HEK293 (cell line): ENCODE results near the gene TNFRSF25.

Experiments
- CTCF ChIA-PET: fragments of 350-600 bp; formaldehyde crosslinking; extraction: SDS; loops from one replicate; lab custom pipeline; 2021; ENCODE audit warnings: antibody characterized with exemption; lab: Yijun Ruan, JAX
- POLR2A ChIA-PET: fragments of 300-600 bp; formaldehyde crosslinking; extraction: SDS; loops from one replicate; lab custom pipeline; 2020; ENCODE audit warnings: antibody characterized with exemption, inconsistent platforms; lab: Yijun Ruan, JAX
- H3K27ac ChIP-seq: fragments of 200-500 bp; sonication (Bioruptor generic); 2 replicates; pipeline ENCODE4 v1.5.1; 2014; ENCODE audit warnings: low read depth, low read length, control low read depth, inconsistent platforms; ENCODE audit errors: extremely low read depth
- H3K36me3 ChIP-seq, 2 experiments: fragments of 200-500 bp in 1 of 2; sonication (Bioruptor generic) in 1 of 2; 1 replicate in 1 of 2; 2 replicates in 1 of 2; pipeline ENCODE4 v1.5.1; 2014 to 2017; ENCODE audit warnings: inconsistent platforms in 2 of 2, low read length in 2 of 2; ENCODE audit not compliant: control insufficient read depth in 2 of 2, insufficient read depth in 1 of 2
- H3K4me1 ChIP-seq: fragments of 200-500 bp; sonication (Bioruptor generic); 2 replicates; pipeline ENCODE4 v1.5.1; 2014; ENCODE audit warnings: mild to moderate bottlenecking, low read length, inconsistent platforms; ENCODE audit not compliant: control insufficient read depth, insufficient read depth
- H3K4me3 ChIP-seq: 2 replicates; pipeline ENCODE4 v1.5.1; 2011; ENCODE audit warnings: low read depth, mild to moderate bottlenecking, control low read depth, low read length, moderate library complexity
- H3K9me3 ChIP-seq: fragments of 200-500 bp; sonication (Bioruptor generic); 2 replicates; pipeline ENCODE4 v1.5.1; 2014; ENCODE audit warnings: low read depth, low read length, inconsistent platforms; ENCODE audit not compliant: control insufficient read depth, insufficient read depth
- EGR2 ChIP-seq: fragments of 450-650 bp; formaldehyde crosslinking; IDR thresholded peaks from 2 replicates; pipeline ENCODE4 v1.5.1; 2016; ENCODE audit warnings: low read depth, missing biosample characterization, missing genetic modification characterization
- PRDM2 ChIP-seq: fragments of 450-650 bp; formaldehyde crosslinking; IDR thresholded peaks from 2 replicates; pipeline ENCODE4 v1.5.1; 2016; ENCODE audit warnings: missing biosample characterization, missing genetic modification characterization, borderline replicate concordance
- WT1 ChIP-seq: fragments of 450-650 bp; formaldehyde crosslinking; IDR thresholded peaks from 2 replicates; pipeline ENCODE4 v1.5.1; 2016; ENCODE audit warnings: missing biosample characterization, missing genetic modification characterization
- ZBTB10 ChIP-seq: fragments of 450-650 bp; formaldehyde crosslinking; IDR thresholded peaks from 2 replicates; pipeline ENCODE4 v1.5.1; 2016; ENCODE audit warnings: missing biosample characterization, missing genetic modification characterization
- ZBTB21 ChIP-seq: fragments of 450-650 bp; formaldehyde crosslinking; IDR thresholded peaks from 2 replicates; pipeline ENCODE4 v1.5.1; 2017; ENCODE audit warnings: missing biosample characterization, missing genetic modification characterization
- ZBTB49 ChIP-seq: fragments of 450-650 bp; formaldehyde crosslinking; IDR thresholded peaks from 2 replicates; pipeline ENCODE4 v1.5.1; 2016; ENCODE audit warnings: missing biosample characterization, missing genetic modification characterization, low read depth
- ZFP3 ChIP-seq: fragments of 450-650 bp; formaldehyde crosslinking; IDR thresholded peaks from 2 replicates; pipeline ENCODE4 v1.5.1; 2016; ENCODE audit warnings: low read depth, missing biosample characterization, missing genetic modification characterization
- ZNF214 ChIP-seq: fragments of 450-650 bp; formaldehyde crosslinking; IDR thresholded peaks from 2 replicates; pipeline ENCODE4 v1.5.1; 2017; ENCODE audit warnings: missing biosample characterization, mild to moderate bottlenecking, missing genetic modification characterization, borderline replicate concordance
- ZNF24 ChIP-seq: fragments of 450-650 bp; formaldehyde crosslinking; IDR thresholded peaks from 2 replicates; pipeline ENCODE4 v1.5.1; 2016; ENCODE audit warnings: missing biosample characterization, missing genetic modification characterization
- ZNF280D ChIP-seq: fragments of 450-650 bp; formaldehyde crosslinking; IDR thresholded peaks from 2 replicates; pipeline ENCODE4 v1.5.1; 2016; ENCODE audit warnings: missing biosample characterization, missing genetic modification characterization
- ZNF366 ChIP-seq: fragments of 450-650 bp; formaldehyde crosslinking; conservative IDR thresholded peaks from 2 replicates; pipeline ENCODE4 v1.5.1; 2016; ENCODE audit warnings: missing biosample characterization, missing genetic modification characterization
- ZNF394 ChIP-seq: fragments of 450-650 bp; formaldehyde crosslinking; IDR thresholded peaks from 2 replicates; pipeline ENCODE4 v1.5.1; 2016; ENCODE audit warnings: missing biosample characterization, missing genetic modification characterization, mild to moderate bottlenecking, moderate library complexity, borderline replicate concordance
- ZNF48 ChIP-seq: fragments of 450-650 bp; formaldehyde crosslinking; IDR thresholded peaks from 2 replicates; pipeline ENCODE4 v1.5.1; 2016; ENCODE audit warnings: missing biosample characterization, missing genetic modification characterization
- ZNF518A ChIP-seq: fragments of 450-650 bp; formaldehyde crosslinking; conservative IDR thresholded peaks from 2 replicates; pipeline ENCODE4 v1.5.1; 2016; ENCODE audit warnings: low read depth, missing biosample characterization, missing genetic modification characterization
- ZNF777 ChIP-seq: fragments of 450-650 bp; formaldehyde crosslinking; IDR thresholded peaks from 2 replicates; pipeline ENCODE4 v1.5.1; 2017; ENCODE audit warnings: missing biosample characterization, missing genetic modification characterization, borderline replicate concordance

TNFRSF25 gene

GRCh38 chr1:6495041-6495441 lies 29.1 kb upstream of the TNFRSF25 start (continued):
- TF ChIP-seq PRDM2 (no peak), EGR2 (tag by site-specific recombination) (peak; percentile 44; the same call in 1 of the 2 replicates), WT1 (tag by site-specific recombination) (no peak)
- TF ChIP-seq, all 188 proteins: peak for 5

- no peak overlapping the region for H3K4me3 ChIP-seq
- H3K27ac ChIP-seq: no peak overlapping the region
- peaks cover 0 to 3% of the 10 kb centered on the region in 2 experiments; a peak in 1 of 3 replicates for H3K36me3 ChIP-seq
- no peaks in the 10 kb centered on the region for H3K9me3 ChIP-seq
- ChIA-PET CTCF (interaction anchor here (0.5 kb wide), 1 partner anchor 119 kb away, joined by 3 read pairs; no protein-coding TSS in a partner anchor), POLR2A (no interaction called here)
- H3K4me1 ChIP-seq: no peaks in the 10 kb centered on the region
- TF ChIP-seq ZNF24 (tag by site-specific recombination) (no peak), ZNF394 (tag by site-specific recombination) (no peak), ZBTB10 (tag by site-specific recombination) (no peak), ZBTB49 (no peak), ZNF518A (tag by site-specific recombination) (no peak), ZNF366 (tag by site-specific recombination) (no peak), ZNF280D (tag by site-specific recombination) (no peak), ZNF214 (no peak), ZFP3 (tag by site-specific recombination) (no peak), ZNF777 (tag by site-specific recombination) (no peak), ZNF48 (no peak), ZBTB21 (tag by site-specific recombination) (no peak)
These were observed 28.7 kb upstream of the TNFRSF25 start for GRCh38 chr1:6494627-6495026.
